Heart right ventricle (tissue), 16 donors: ENCODE measurements around the gene ZNF513. TPM values are rescaled to one million over a fixed set of nuclear protein-coding genes. Genes with fewer than 3 reads are reported as not detected.

Experiments used
- ATAC-seq, 8 donors: fragments of 200-7000 bp; cut with Tn5 transposase; one replicate each; pipeline ENCODE4 v1.9.1; 2020; ENCODE audit warnings: mild to moderate bottlenecking in 8 of 8, moderate library complexity in 8 of 8, moderate number of reproducible peaks in 1 of 8
- DNase-seq, 2 donors: peaks; one replicate each; pipeline ENCODE4 v3.0.0-alpha.2; 2020
- H3K27ac ChIP-seq, 10 donors: fragments of 200-600 bp; sonication (generic) in 2 of 10; one replicate each; pipeline versions ENCODE4 v1.5.0 to v1.8.0; 2020 to 2022; ENCODE audit warnings: mild to moderate bottlenecking in 3 of 10
- H3K27me3 ChIP-seq, 7 donors: fragments of 200-600 bp; one replicate each; pipeline ENCODE4 v1.8.0; 2021 to 2022; ENCODE audit warnings: mild to moderate bottlenecking in 2 of 7
- H3K36me3 ChIP-seq, 9 donors: fragments of 200-600 bp; sonication (generic) in 1 of 9; one replicate each; pipeline versions ENCODE4 v1.5.0 to v1.8.0; 2020 to 2022; ENCODE audit warnings: mild to moderate bottlenecking in 2 of 9
- H3K4me1 ChIP-seq, 9 donors: fragments of 200-600 bp; sonication (generic) in 1 of 9; one replicate each; pipeline versions ENCODE4 v1.5.0 to v1.8.0; 2020 to 2022; ENCODE audit warnings: mild to moderate bottlenecking in 4 of 9
- H3K4me3 ChIP-seq, 10 donors: fragments of 200-600 bp; sonication (generic) in 2 of 10; one replicate each; pipeline versions ENCODE4 v1.5.0 to v1.8.0; 2020 to 2022; ENCODE audit warnings: mild to moderate bottlenecking in 7 of 10, moderate library complexity in 2 of 10
- H3K9me3 ChIP-seq, 11 donors: fragments of 200-600 bp in 10 of 11; sonication (generic) in 2 of 11; one replicate each; pipeline versions ENCODE4 v1.5.0 to v1.8.0; 2013 to 2022; ENCODE audit warnings: mild to moderate bottlenecking in 2 of 11, control low read depth in 1 of 11, moderate library complexity in 1 of 11
- WGBS, 2 donors: extraction: QIAGEN DNeasy Blood & Tissue Kit; methylation state at CpG; one replicate each; pipeline ENCODE4 v1.1.7; 2013; ENCODE audit warnings: inconsistent platforms in 1 of 2; 5-methylcytosine and 5-hydroxymethylcytosine counted together
- intact Hi-C, 10 donors: fragments of 100-400 bp; cut with DNase I; formaldehyde crosslinking; loops; one replicate each; pipeline versions ENCODE4 v1.11.1 to v1.14.2; 2022
- polyA plus RNA-seq, 2 donors: library from polyadenylated mRNA; stranded (reverse); fragments of 200-250 nt; gene quantifications; one replicate each; pipeline ENCODE4 v1.2.3, GENCODE V29; 2013
- total RNA-seq, 10 donors: library from RNA; stranded (reverse); fragmentation: NEBNext Ultra II Directional in 3 of 10; extraction: Animal tissue kit (Norgen Biotek cat#: 25700) in 3 of 10; gene quantifications; one replicate each; pipeline versions ENCODE4 v1.2.1 to v1.2.4, GENCODE V29; 2021 to 2023
- TF ChIP-seq, protein P1 (sequence below), 9 donors: fragments of 200-600 bp; sonication (generic) in 2 of 9; IDR thresholded peaks; one replicate each; pipeline versions ENCODE4 v1.5.0 to v1.8.0; 2021 to 2022; ENCODE audit warnings: antibody characterized with exemption in 9 of 9, mild to moderate bottlenecking in 5 of 9, moderate library complexity in 1 of 9
- donor health status: Arrhythmogenic right ventricular cardiomyopathy.
- donor health status: ischemic (EF 13 %, LVEDD 7.1; RV severe dilation, severe dysfunction).
- donor health status: healthy with polysubstance abuse.
- donor health status: DM: no; HTN: yes; CAD: no.
- donor health status: DM: no; HTN: no; CAD: no.
- donor health status: ischemic (EF 25% LVEDD 6.9; RV normal size, moderate dysfunction).
- donor health status: ischemic (EF 25% LVEDD 5.7; RV mildly dilated, moderate dysfunction).
- donor health status: healthy.
- donor health status: DM: yes; HTN: yes; CAD: no.
- donor health status: Ischemic cardiomyopathy.
- donor health status: ischemic (EF 35%, LVEDD 5.7; RV mildly dilated, moderate dysfunction).
- donor health status: nonischemic (EF 11% LVEDD 7.7; RV severe dilation, severe dysfunction).
- donor health status: DM: yes; HTN: yes; CAD: no.
- donor health status: PGD.
- donor health status: ischemic (EF 29% LVEDD 5.4; RV normal size, mild dysfunction).
- donor health status: nonischemic (EF 23%, LVEDD 6.1; RV moderate dilation, normal function).

The ZNF513 gene
- total and polyA plus RNA-seq, 12 donors, result 4.5 to 15.4 (median 7.5) TPM

DNA sequence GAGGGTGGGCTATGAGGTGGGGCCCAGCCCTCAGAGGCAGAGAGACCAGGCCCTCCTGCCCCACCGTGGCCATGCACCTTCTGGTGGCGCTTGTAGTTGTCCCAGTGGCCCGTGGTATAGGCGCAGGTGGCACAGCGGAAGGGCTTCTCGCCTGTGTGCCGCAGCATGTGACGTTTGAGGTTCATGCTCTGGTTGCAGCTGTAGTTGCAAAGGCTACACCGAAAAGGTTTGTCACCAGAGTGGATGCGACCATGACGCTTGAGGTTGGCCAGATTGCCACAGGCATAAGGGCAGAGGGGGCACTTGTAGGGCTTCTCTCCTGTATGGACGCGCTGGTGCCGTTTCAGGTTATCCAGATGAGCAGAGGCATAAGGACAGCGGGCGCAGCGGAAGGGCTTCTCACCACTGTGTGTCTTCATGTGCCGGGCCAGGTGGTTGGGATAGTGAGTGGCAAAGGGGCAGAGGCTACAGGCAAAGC lies 2.9 kb downstream of the ZNF513 start:
- Histone ChIP-seq H3K9me3 (no peaks in the 10 kb centered on the region), H3K4me1 (peaks cover 5 to 39% (median 19%) of the 10 kb centered on the region in 9 donors), H3K4me3 (no peak overlapping the region), H3K27ac (no peak overlapping the region), H3K27me3 (no peaks in the 10 kb centered on the region), H3K36me3 (peaks cover 0 to 79% (median 55%) of the 10 kb centered on the region in 9 donors)
- ATAC-seq (no peak), DNase-seq (no peak)
- TF ChIP-seq, protein P1, sequence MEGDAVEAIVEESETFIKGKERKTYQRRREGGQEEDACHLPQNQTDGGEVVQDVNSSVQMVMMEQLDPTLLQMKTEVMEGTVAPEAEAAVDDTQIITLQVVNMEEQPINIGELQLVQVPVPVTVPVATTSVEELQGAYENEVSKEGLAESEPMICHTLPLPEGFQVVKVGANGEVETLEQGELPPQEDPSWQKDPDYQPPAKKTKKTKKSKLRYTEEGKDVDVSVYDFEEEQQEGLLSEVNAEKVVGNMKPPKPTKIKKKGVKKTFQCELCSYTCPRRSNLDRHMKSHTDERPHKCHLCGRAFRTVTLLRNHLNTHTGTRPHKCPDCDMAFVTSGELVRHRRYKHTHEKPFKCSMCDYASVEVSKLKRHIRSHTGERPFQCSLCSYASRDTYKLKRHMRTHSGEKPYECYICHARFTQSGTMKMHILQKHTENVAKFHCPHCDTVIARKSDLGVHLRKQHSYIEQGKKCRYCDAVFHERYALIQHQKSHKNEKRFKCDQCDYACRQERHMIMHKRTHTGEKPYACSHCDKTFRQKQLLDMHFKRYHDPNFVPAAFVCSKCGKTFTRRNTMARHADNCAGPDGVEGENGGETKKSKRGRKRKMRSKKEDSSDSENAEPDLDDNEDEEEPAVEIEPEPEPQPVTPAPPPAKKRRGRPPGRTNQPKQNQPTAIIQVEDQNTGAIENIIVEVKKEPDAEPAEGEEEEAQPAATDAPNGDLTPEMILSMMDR (IDR thresholded peaks at IDR 0.05), result no peak
- intact Hi-C loops, result loop anchor here in 1 of 10 donors (10.0 kb wide), 1 partner anchor 603 kb away; no protein-coding TSS in a partner anchor
- WGBS, 2 donors, result 87 to 89% methylated on average over 18 of the region's 18 CpGs

DNA sequence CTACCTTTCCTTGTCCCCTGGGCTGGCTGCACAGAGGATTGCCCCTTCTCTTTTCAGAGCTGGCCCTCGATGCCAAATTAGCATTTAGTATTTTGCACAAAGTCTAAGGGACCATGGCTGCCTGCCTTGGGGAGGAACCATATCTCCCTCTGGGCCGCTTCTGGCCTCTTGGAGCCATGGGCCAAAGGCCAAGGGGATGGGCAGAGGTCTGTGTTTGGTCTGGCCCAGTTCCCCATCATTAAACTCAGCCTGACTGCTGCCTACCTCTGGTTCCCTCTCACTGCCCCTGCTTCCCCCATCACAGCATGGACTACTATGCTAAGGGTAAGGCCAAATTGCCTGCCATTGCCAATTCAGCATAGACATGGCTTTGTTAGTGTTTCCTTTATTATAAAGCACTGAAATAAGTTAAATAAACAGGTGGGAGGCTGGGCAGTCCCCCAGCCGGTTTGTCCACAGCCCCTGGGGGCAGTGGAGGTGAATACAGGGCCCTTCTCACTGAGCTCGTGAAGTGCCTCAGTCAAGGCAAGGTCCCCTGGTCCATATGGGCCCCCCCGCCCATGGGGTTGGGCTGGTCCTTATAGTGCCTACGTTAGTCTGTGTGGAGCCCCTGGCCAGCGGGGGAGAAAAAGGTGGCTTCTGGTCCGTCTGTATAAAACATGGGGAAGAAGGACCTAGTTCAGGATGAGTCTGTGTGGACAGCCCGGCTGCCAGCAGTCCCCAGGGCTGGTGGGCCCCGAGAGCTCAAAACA lies 3.5 kb downstream of the ZNF513 start:
- WGBS, 2 donors, result 65 to 72% methylated on average over 10 of the region's 10 CpGs
- ATAC-seq, result no peak

DNA sequence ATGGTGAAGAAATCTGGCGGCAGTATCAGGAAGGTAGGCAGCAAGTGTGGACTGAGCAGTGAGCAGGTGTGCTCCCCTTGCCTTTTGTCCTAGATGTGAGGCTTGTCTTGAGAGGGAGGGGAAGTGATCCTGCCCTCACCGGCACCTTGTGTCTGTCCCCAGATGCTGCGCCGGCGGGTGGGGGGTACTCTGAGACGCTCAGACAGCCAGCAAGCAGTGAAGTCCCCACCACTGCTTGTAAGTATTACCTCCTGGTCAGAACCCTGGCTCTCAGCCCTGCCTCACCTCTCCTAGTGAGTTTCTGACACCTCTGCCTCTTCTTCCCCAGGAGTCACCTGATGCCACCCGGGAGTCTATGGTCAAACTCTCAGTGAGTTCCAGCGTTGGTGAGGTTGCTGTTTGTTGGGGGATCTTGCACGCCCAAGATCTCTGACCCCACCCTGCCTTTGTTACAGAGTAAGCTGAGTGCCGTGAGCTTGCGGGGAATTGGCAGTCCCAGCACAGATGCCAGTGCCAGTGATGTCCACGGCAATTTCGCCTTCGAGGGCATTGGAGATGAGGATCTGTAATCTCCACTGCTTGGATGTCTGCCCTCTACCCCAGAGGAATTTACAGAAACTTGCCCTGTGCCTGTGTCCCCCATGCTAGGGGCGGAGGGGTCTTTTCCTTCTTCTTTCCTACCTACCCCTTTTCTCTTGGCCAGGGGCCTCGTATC lies 4.2 kb downstream of the ZNF513 start:
- WGBS, 2 donors, result 79 to 81% methylated on average over 16 of the region's 16 CpGs
- ATAC-seq, result no peak
- intact Hi-C loops, result loop anchor here in 1 of 10 donors (10.0 kb wide), 1 partner anchor 602 kb away; no protein-coding TSS in a partner anchor

More for the DNA sequence above, 3.5 kb downstream of the ZNF513 start:
- no peaks in the 10 kb centered on the region for H3K9me3 ChIP-seq
- TF ChIP-seq, protein P1 (IDR thresholded peaks at IDR 0.05), result no peak
- no peak for DNase-seq
- H3K4me3 ChIP-seq, result no peak overlapping the region
- intact Hi-C loops, result loop anchor here in 1 of 10 donors (10.0 kb wide), 1 partner anchor 602 kb away; no protein-coding TSS in a partner anchor
- H3K27me3 ChIP-seq, result no peaks in the 10 kb centered on the region
- H3K4me1 ChIP-seq, result peaks cover 5 to 45% (median 25%) of the 10 kb centered on the region in 9 donors
- H3K36me3 ChIP-seq, result peaks cover 0 to 79% (median 54%) of the 10 kb centered on the region in 9 donors
- no peak overlapping the region for H3K27ac ChIP-seq

More for the DNA sequence above, 4.2 kb downstream of the ZNF513 start:
- Histone ChIP-seq H3K27me3 (no peaks in the 10 kb centered on the region), H3K4me3 (no peak overlapping the region), H3K4me1 (peaks cover 7 to 48% (median 30%) of the 10 kb centered on the region in 9 donors), H3K27ac (no peak overlapping the region), H3K36me3 (peaks cover 0 to 73% (median 48%) of the 10 kb centered on the region in 9 donors), H3K9me3 (no peaks in the 10 kb centered on the region)
- no peak for DNase-seq
- TF ChIP-seq, protein P1 (IDR thresholded peaks at IDR 0.05), result no peak
